EL (cell line): ENCODE data around the gene NEDD9.

Experiments used
- DNase-seq: peaks from one replicate; pipeline ENCODE4 v3.0.0-alpha.2; 2016

Gene NEDD9

GRCh38 chr6:11260249-11261038, 28.0 kb upstream of the NEDD9 start:
- no peak for DNase-seq

- DNase-seq = no peak
Measured at GRCh38 chr6:11258260-11259237, 26.1 kb upstream of the NEDD9 start.

- no peak for DNase-seq
Measured at GRCh38 chr6:11255610-11256009, 23.1 kb upstream of the NEDD9 start.

- DNase-seq = no peak
Measured at GRCh38 chr6:11253594-11253993, 21.1 kb upstream of the NEDD9 start.

GRCh38 chr6:11251553-11252360, 19.3 kb upstream of the NEDD9 start:
- peak; percentile 69 for DNase-seq

- DNase-seq = no peak
Measured at GRCh38 chr6:11250108-11250507, 17.6 kb upstream of the NEDD9 start.

- DNase-seq = no peak
Measured at GRCh38 chr6:11248974-11249761, 16.7 kb upstream of the NEDD9 start.

GRCh38 chr6:11246722-11247121, 14.3 kb upstream of the NEDD9 start:
- DNase-seq = no peak

GRCh38 chr6:11245381-11246256, 13.2 kb upstream of the NEDD9 start:
- no peak for DNase-seq

- no peak for DNase-seq
Measured at GRCh38 chr6:11244387-11245126, 12.1 kb upstream of the NEDD9 start.

GRCh38 chr6:11243861-11244260, 11.4 kb upstream of the NEDD9 start:
- DNase-seq = no peak

GRCh38 chr6:11242711-11243110, 10.2 kb upstream of the NEDD9 start:
- peak; percentile 27 for DNase-seq

GRCh38 chr6:11241793-11242201, 9.3 kb upstream of the NEDD9 start:
- no peak for DNase-seq

- DNase-seq = no peak
Measured at GRCh38 chr6:11241154-11241792, 8.8 kb upstream of the NEDD9 start.

- DNase-seq = no peak
Measured at GRCh38 chr6:11237956-11238355, 5.5 kb upstream of the NEDD9 start.

GRCh38 chr6:11237428-11237827, 5.0 kb upstream of the NEDD9 start:
- DNase-seq = no peak

- no peak for DNase-seq
Measured at GRCh38 chr6:11236915-11237314, 4.4 kb upstream of the NEDD9 start.

GRCh38 chr6:11236076-11236750, 3.7 kb upstream of the NEDD9 start:
- no peak for DNase-seq

GRCh38 chr6:11235062-11235461, 2.6 kb upstream of the NEDD9 start:
- no peak for DNase-seq
